ENCODE measurements around the gene GJC3. TPM values are rescaled to one million over a fixed set of nuclear protein-coding genes. Genes with fewer than 3 reads are reported as not detected.

The GJC3 gene
- total and polyA plus RNA-seq, 9 of the 15 experiments (the other 6 are each of a cell fraction or from before 2014, with no cell fraction given): 0.10 to 0.45 (median 0.28) TPM; not detected in 1

GRCh38 chr7:99976626-99977025 is 47.2 kb upstream of the GJC3 start:
- H3K9me3 ChIP-seq (replicated peaks; ENCODE audit: control insufficient read depth, insufficient read depth, low read depth, low read length): no peaks in the 10 kb centered on the region
- TF ChIP-seq ATF3 (IDR thresholded peaks at IDR 0.05) (peak; percentile 58), ATF3 (CRISPR knock-in tag; conservative IDR thresholded peaks at IDR 0.05) (no peak), HDAC6 (IDR thresholded peaks at IDR 0.05; ENCODE audit: low read depth, low read length) (no peak)
- H4K20me1 ChIP-seq (replicated peaks; ENCODE audit: control insufficient read depth, insufficient read depth, low read length): no peaks in the 10 kb centered on the region
- ChIA-PET CTCF (ENCODE audit: low intra/inter-chr PET ratio) (interaction anchor here (0.6 kb wide), 1 partner anchor 127 kb away, joined by 6 read pairs; no protein-coding TSS in a partner anchor), POLR2A (no interaction called here)
- H3K4me2 ChIP-seq (ENCODE audit: insufficient read depth, low read length): no peak overlapping the region
- DNase-seq (ENCODE audit: extremely low read depth in 1 of 4, low spot score in 3 of 4): no peak
- ATAC-seq: no peak
- no peaks in the 10 kb centered on the region for H3K9me1 ChIP-seq (ENCODE audit: control insufficient read depth, insufficient read depth, low read length)
- peaks cover 13 to 24% of the 10 kb centered on the region in 2 experiments; a peak in 4 of 5 replicates for H3K27me3 ChIP-seq (ENCODE audit: control insufficient read depth in 2 of 2, insufficient read depth in 2 of 2, low read length in 2 of 2)
- H3K79me2 ChIP-seq (ENCODE audit: control insufficient read depth, insufficient read depth, low read length): no peaks in the 10 kb centered on the region
- no peak overlapping the region for H2AFZ ChIP-seq (ENCODE audit: low read depth, low read length)
- in situ Hi-C loops (cut with MboI): no loop called here
- no peak overlapping the region for H3K9ac ChIP-seq (ENCODE audit: insufficient read depth in 1 of 2, low read depth in 2 of 2, low read length in 2 of 2)
- WGBS (ENCODE audit: insufficient coverage, low coverage, missing lambda C conversion rate): 16% methylated on average over 13 of the region's 13 CpGs
- FAIRE-seq: no peak
- no peaks in the 10 kb centered on the region for H3K36me3 ChIP-seq (ENCODE audit: control insufficient read depth, insufficient read depth, low read length)
- peaks cover 4 to 7% of the 10 kb centered on the region in 2 experiments; a peak in 2 of 5 replicates for H3K4me1 ChIP-seq (replicated peaks in 1 of 2; ENCODE audit: control insufficient read depth in 2 of 2, insufficient read depth in 2 of 2, low read length in 2 of 2)
- intact Hi-C loops (cut with micrococcal nuclease): loop anchor here (5.0 kb wide), 1 partner anchor 151 kb away; the partner anchor contains the start of gene MBLAC1
- no TSS peak for BruUV-seq (replicated peaks)
- H3K27ac ChIP-seq (ENCODE audit: extremely low read depth, low read depth, low read length): no peak overlapping the region
- no peak overlapping the region for H3K4me3 ChIP-seq

Data from K562 (cell line).